Activated gamma-delta T cell treated with anti-CD3 and anti-CD28 coated beads, Interleukin-2, amount 50 U/mL, for 16 hours (primary cell): ENCODE measurements around the gene SENP7.
"Not testable (repeated sequence)": the region's sequence is repeated elsewhere in the genome, so short reads cannot be mapped to it uniquely, and the experiment has no call there.

Experiments used
- DNase-seq: peaks from one replicate; pipeline ENCODE4 v3.0.0-alpha.2; 2020; ENCODE audit warnings: low read depth

Gene SENP7

DNA sequence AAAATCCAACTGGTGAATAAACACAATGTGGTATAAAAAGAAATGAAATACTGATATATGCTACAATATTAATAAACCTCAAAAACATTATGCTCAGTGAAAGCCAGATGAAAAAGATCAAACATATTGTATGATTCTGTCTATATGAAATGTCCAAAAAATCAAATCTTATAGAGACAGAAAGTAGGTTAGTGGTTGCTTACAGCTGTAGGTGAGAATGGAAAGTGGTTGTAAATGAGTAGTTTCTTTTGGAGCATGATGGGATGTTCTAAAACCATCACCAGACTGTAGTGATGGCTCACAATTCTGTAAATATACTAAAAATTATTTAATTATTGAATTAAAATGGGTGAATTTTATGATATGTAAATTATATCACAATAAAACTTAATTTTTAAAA lies 58.4 kb downstream of the SENP7 start:
- no peak for DNase-seq

DNA sequence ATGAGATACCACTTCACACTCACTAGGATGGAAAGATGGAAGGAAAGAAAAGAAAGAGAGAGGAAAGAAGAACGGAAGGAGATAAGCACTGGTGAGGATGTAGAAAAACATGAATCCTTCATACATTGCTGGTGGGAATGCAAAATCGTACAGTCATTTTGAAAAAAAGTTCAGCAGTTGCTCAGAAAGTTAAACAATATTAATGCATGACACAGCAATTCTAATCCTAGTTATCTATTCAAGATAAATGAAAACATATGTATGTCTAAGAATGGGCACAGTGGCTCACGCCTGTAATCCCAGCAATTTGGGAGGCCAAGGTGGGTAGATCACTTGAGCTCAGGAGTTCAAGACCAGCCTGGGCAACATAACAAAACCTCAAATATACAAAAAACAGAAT lies 59.1 kb downstream of the SENP7 start:
- no peak for DNase-seq

DNA sequence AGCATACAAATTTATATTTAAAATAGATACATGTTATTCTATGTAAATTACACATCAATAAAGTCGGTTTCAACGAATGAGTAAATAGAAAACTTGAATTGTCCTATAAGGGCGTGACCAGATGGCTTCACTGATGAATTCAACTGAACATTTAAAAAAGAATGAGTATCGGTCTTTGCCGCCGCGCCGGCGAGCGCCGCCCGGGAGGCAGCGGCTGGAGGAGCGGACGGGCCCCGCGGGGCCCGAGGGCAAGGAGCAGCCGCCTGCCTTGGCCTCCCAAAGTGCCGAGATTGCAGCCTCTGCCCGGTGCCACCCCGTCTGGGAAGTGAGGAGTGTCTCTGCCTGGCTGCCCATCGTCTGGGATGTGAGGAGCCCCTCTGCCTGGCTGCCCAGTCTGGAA lies 74.4 kb downstream of the SENP7 start:
- not testable (repeated sequence) for DNase-seq

DNA sequence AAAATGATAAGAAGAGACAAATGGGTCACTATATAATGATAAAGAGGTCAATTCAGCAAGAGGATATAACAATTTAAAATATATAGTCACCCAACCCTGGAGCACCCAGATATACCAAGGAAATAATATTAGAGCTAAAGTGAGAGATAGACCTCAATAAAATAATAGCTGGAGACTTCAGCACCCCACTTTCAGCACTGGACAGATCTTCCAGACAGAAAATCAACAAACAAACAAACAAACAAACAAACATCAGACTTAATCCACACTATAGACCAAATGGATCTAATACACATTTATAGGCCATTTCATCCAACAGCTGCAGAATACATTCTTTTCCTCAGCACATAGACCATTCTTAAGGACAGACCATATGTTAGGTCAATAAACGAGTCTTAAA lies 79.4 kb downstream of the SENP7 start:
- no peak for DNase-seq

DNA sequence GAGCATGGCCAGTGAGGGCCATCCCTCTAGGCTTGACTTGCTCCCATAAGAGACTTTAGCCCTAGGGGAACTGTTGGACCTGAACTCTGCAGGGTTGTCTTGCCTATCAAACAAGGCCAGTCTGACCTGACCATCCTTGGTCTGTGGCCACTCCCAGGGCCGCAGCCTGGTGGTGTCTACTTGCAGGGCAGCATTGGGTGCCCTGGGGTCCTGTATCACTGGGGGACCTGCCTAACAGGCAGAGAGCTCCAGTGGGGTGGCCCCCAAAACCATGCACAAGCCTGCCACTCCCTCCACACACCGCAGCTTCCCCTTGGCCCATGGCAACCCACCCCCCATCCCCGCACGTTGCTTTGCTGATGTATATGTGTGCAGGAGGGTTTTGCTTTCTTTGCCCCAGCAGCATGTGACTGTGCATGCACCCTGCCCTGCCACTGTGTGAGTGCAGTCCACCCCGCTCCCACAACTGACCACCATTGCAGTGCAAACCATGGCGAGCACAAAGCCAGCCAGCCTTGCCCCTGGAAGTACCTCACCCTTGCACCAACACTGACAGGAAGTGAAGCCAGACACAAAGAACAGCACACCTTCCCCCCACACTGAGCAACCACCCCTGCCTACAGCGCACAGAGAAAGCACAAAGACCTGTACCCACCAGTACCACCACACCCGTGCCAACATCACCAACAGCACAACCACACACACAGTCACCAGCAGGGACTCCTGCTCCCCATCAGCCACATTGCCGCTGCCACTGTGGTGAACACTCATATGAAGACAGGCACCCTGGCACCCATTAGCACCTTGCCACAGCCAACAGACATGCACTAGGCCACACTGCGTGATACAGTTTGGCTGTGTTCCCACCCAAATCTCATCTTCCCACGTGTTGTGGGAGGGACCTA lies 88.8 kb downstream of the SENP7 start:
- DNase-seq = no peak

DNA sequence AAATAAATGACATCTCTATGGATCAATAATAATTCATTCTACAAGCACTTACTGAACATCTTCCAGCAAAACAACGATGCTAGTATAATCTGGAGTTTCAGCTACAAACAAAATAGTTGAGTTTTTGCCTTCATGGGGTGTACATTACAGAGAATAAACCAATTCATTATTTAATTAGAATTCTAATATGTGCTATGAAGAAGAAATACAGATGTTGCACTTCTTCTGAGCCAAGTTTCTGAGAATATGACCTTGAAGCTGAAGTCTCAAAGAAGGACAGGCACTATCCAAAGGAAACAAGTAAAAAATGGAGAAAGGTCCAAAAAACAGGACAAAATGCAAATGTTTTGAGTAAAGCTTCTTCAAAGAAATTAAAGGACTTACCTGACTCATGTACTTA lies 94.2 kb downstream of the SENP7 start:
- no peak for DNase-seq

DNA sequence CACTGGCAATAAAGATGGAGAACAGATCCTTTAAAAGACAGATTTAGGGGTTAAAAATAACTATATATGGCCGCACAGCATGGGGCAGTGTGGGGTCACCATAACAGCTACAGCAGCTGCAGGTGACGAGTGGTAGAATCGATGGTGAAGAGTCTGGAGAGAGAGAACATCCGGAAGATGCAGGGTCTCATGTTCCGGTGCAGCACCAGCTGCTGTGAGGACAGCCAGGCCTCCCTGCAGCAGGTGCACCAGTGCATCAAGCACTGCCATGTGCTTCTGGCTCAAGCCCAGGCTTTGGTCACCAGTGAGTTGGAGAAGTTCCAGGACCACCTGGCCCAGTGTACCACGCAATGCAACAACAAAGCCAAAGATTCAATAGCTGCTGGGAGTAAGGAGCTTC lies 98.9 kb downstream of the SENP7 start:
- DNase-seq = no peak

DNA sequence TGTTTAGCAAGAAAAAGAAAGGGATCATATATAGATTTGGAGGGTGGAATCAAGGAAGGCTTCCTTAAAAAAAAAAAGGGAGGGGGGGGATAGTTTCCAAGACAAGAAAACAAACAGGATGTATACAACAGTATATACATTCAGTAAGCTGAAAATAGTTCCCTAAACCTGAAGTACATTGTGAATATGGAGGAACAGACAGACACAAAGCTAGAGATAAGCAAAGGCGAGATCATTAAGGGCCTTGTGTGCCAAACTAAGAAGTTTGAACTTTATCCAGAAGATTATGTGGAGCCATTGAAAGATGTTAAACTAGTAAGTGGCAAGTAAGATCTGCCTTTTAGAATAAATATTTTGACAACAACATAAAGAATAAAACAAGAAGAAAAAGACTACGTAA lies 99.4 kb downstream of the SENP7 start:
- DNase-seq = no peak

DNA sequence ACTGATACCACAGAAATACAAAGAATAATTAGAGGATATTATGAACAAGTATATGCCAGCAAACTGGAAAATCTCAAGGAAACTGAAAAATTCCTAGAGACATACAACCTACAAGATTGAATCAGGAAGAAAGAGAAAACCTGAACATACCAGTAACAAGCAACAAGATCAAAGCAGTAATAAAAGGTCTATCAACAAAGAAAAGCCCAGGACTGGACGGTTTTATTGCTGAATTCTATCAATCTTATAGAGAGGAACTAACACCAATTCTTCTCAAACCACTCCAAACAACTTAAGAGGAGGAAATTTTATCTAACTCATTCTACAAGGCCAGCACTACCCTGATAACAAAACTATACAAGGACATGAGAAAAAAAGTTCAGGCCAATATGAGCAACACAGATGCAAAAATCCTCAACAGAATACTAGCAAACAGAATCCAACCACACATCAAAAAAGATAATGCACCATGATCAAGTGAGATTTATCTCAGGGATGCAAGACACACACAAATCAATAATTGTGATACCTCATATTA lies 121.5 kb downstream of the SENP7 start:
- no peak for DNase-seq

DNA sequence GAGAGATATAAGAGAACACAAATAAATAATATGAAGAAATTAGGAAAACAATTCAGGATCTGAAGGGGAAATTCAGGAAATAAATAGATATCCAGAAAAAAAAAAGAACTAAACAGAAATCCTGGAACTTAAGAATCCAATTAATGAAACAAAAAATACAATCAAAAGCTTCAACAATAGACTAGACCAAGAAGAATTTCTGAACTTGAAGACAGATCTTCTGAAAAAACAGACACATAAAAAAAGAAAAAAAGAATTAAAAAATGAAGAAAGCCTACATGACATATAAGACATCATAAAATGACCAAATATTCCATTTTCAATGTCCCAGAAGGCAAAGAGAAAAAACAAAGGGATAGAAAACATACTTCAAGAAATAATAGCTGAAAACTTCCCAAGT lies 124.3 kb downstream of the SENP7 start:
- DNase-seq = no peak

DNA sequence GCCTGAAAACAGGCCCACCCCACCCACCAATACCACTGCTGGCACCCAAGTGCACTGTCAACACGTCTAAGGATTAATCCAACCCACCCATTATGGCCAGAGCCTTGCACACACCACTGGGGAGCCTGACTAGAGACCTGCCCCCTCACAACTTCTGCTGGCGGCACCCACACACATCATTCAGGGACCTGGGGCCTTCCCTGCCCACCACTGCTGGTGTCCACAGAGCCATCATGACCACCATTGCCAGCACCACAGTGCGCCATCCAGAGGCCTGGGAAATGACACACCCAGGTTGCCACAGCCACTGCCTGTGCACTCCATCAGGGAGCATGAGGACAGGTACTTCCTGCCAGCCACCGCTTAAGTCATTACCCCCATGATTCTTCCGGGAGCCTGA lies 125.7 kb downstream of the SENP7 start:
- DNase-seq = no peak

DNA sequence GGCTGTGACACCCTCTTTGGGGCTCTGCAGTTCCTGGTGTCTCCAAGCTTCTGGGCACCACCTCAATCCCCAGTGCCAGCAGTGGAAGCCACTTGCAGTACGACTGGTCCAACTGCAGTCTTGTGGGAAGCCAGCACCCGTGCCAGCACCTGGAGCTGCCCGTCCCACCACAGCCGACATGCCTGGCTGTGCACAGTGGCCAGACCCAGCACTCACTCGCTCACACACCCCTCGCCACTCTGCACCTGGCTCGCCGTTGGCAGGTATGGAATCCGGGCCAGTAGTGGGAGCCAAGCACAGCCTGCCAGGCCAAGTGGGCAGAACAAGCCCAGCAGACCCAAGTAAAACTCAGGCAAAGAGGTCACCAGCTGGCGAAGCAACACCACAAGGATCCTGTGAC lies 128.6 kb downstream of the SENP7 start:
- no peak for DNase-seq

DNA sequence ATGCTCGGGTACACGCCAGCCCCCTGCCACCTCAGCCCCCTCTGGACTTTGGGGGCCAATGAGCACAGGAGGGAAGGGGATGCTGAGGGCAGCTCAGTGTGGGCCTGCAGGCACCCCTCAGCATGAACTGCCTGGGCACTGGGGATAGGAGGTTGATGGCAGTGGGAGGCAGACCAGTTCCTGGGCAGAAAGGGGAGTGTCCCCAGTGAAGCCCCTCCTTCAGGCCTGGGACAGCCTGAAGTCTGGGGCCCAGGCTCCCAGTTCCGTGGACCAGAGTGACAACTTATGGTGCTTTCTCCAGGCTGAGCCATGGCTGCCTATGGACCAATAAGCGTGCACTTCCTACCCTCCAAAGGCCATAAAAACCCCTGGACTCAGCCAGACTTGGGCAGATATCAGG lies 129.4 kb downstream of the SENP7 start:
- no peak for DNase-seq

DNA sequence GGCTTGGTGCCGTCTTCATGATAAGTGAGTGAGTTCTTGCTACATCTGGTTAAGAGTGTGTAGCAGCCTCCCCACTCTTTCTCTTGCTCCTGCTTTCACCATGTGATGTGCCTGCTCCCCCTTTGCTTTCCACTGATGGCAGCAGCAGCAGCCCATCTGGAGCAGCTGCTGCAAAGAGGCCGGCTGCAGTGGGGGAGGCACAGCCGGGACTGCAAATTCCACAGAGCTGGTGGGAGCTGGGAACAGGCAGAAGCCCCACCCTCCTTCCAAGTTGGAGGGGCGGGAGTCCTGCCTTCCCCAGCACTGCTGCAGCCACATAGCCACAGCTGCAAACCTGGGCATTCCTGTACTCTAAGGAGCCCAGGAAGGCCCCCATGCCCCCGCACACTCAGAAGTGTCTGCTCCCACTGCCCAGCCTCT lies 129.8 kb downstream of the SENP7 start:
- no peak for DNase-seq

DNA sequence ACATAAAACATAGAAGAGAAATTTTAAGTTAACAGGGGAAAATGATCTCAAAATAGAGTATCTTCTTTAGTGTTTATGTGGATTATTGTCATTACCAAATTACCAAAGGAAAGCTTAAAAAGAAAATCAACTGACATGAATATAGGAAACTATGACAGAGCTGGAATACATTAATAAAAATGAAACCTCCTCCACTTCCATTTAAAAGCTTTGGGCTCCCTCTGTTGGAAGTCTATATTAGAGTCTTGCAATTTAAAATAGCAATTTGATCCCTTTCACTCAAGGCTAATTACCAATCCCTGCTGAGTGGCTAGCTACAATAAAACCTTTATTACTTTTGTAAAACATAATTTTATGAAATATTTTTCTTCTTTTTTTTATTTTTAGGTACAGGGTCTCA lies 131.2 kb downstream of the SENP7 start:
- DNase-seq = no peak

DNA sequence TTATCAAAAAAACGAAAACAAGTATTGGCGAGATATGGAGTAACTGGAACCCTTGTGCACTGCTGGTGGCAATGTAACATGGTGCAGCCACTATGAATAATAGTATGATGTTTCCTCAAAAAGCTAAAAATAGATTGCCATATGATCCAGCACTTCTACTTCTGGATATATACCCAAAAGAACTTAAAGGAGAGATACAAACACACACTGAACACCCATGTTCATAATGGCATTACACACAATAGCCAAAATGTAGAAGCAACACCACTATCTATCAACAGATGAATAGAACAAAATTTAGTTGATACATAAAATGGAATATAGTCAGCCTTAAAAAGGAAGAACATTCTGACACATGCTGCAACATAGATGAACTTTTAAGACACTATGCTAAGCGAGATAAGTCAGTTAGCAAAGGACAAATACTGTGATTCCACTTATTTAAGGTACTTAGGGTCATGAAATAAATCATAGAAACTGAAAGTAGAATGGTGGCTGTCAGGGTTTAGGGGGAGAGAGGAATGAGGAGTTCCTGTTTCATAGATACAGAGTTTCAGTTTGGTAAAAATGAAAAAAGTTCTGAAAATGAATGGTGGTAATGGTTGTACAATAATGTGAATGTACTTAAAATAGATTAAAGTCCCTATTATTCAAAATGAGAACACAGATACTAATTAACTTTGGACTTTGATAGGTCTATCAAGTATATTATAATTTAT lies 133.2 kb downstream of the SENP7 start:
- DNase-seq = no peak

DNA sequence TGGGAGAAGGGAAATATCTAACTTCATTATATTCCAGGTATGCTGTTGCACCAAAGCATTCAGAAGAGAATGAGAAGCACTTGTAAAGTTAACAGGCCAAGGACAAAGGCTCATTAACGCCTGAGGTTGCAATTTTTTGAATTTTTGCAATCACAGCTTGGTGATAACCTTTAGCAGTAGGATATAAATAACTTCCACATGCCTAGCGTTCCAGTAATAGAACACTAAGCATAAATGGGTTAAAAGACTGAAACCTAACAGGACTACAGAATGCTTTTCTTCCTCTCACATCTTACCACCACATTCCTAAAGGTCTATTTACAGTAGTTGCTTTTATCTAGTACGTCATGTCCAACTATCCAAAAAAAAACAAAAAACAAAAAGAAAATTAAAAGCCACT lies 135.2 kb downstream of the SENP7 start:
- DNase-seq = no peak

DNA sequence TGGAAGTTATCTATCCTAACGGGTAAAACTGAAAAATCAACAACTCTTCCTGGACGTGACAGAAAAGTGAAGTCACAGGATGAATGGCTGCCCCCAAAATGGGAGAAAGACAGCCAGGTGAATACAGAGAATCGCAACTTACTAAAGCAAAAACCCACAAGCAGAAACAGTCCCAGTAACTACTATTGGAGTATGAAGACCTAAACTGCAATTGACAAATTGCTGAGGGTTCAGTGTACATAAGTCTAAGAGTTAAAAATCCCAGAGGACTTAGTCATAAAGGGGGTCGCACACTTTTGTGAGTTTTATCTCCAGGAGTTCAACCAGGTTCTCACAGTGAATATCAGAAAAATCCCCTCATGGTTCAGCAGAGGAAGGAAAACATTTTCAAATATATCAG lies 135.8 kb downstream of the SENP7 start:
- no peak for DNase-seq

DNA sequence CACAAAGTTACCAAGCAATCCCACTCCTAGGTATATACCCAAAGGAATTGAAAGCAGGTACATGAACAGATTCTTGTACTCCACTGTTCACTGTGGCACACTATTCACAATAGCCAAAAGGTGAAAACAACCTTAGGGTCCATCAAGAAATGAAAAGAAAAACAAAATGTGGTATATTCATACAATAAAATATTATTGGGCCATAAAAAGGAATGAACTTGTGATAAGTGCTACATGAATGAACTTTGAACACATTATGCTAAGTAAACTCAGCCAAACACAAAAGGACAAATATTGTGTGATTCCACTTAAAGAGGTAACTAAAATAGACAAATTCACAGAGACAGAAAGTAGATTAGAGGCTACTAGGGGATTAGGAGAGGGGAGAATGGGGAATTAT lies 137.4 kb downstream of the SENP7 start:
- DNase-seq = no peak

DNA sequence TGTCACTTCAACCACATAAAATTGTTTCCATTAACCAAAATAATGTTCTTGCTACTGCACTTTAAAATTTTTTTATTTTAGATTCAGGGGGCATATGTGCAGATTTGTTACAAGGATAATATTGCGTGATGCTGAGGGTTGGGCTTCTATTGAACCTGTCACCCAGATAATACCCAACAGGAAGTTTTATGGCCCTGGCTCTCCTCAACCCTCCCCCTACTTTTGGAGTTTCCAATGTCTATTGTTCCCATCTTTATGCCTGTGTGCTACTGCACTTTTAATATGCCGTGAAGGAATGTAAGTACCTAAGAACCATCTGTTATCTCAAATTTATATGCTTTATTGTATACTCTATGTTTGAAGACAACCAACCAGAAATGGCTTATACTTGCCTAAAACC lies 150.6 kb downstream of the SENP7 start:
- no peak for DNase-seq

DNA sequence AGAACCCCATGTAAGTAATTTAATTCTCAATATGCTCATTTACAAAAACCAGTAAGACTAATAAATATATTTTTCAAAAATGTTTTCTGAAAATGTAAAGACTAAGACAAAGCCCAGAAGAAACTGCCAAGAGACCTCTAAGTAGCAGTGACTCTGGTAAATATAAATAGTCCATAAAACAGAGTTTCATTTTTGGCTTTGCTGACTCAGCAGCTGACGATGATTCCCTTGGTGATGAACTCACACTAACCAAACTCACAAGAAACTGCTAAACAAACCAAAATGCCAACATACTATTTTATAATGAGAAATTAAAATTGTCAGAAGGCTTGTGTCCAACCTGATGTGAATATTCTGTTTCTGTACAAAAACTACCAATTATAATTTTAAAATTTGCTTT lies 161.2 kb downstream of the SENP7 start:
- no peak for DNase-seq

DNA sequence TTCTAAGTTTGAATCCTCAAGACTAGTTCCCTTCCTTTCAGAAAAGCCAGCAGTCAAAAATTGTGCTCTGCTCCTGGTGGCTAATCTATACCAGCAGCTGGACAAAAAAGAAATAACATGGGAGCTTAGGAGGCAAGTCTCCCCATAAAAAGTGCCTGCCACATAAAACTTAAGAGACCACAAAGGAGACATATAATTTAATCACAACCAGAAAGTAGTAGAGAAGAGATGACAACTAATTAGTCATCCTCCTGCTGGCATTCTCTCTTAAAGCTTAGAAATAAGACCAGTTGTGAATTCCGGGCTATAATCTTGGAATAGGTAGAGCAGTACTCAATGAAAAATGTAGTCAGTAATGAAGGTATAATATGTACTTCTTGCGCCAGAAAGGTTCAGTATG lies 172.4 kb downstream of the SENP7 start:
- no peak for DNase-seq

DNA sequence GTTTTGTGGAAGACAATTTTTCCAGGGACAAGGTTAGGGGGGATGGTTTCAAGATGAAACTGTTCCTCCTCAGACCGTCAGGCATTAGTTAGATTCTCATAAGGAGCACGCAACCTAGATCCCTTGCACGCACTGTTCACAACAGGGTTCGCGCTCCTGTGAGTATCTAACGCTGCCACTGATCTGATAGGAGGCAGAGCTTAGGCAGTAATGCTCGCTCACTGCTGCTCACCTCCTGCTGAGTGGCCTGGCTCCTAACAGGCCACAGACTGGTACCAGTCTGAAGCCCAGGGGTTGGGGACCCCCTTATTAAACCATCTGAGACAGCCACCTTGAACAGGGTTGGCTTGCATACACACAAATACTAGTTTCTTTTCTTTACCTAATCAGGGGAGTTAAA lies 179.1 kb downstream of the SENP7 start:
- DNase-seq = no peak
